GM06990 (cell line): Measurements from ENCODE around the gene ADAMTS12.
A peak's percentile ranks its signal among the peaks of the same experiment; 100 is the strongest.

Experiments
- DNase-seq: peaks from one replicate; pipeline ENCODE4 v3.0.0-alpha.2; 2011; ENCODE audit not compliant: insufficient read length; ENCODE audit errors: extremely low read depth
- H3K27me3 ChIP-seq: replicated peaks from 2 replicates; pipeline ENCODE4 v1.6.0; 2011; ENCODE audit warnings: low read length; ENCODE audit not compliant: control insufficient read depth, insufficient read depth
- H3K36me3 ChIP-seq: 2 replicates; pipeline ENCODE4 v1.5.1; 2011; ENCODE audit warnings: low read length; ENCODE audit not compliant: control insufficient read depth, insufficient read depth
- H3K4me3 ChIP-seq: replicated peaks from 2 replicates; pipeline ENCODE4 v1.5.1; 2011; ENCODE audit warnings: low read depth, mild to moderate bottlenecking, control low read depth, low read length
- TF ChIP-seq, protein P1 (sequence below): IDR thresholded peaks from 2 replicates; pipeline ENCODE4 v1.5.1; 2011; ENCODE audit warnings: low read length, control low read depth, mild to moderate bottlenecking, inconsistent platforms; ENCODE audit not compliant: insufficient read depth, poor library complexity, severe bottlenecking

The ADAMTS12 gene

DNA sequence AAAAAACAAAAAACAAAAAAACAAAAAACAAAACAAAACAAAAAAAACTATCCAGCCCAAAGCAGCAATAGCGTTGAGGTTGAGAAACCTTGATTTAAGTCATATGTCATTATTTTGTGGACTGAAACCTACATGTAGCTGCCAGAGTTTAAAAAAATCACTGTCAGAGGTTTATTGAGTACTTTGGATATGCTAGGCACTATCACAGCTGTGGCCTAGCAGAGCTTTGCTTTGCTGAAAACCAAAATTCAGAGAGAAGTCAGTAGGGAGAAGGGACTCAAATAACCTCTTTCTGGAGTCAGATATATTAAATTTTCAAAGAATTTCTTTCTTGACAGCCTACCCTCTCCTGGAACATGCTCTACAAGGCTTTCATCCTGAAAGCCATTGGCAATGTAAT, 299.5 kb downstream of the ADAMTS12 start:
- DNase-seq, result no peak
- Histone ChIP-seq H3K27me3 (no peaks in the 10 kb centered on the region), H3K36me3 (no peaks in the 10 kb centered on the region), H3K4me3 (no peak overlapping the region)
- TF ChIP-seq, protein P1, sequence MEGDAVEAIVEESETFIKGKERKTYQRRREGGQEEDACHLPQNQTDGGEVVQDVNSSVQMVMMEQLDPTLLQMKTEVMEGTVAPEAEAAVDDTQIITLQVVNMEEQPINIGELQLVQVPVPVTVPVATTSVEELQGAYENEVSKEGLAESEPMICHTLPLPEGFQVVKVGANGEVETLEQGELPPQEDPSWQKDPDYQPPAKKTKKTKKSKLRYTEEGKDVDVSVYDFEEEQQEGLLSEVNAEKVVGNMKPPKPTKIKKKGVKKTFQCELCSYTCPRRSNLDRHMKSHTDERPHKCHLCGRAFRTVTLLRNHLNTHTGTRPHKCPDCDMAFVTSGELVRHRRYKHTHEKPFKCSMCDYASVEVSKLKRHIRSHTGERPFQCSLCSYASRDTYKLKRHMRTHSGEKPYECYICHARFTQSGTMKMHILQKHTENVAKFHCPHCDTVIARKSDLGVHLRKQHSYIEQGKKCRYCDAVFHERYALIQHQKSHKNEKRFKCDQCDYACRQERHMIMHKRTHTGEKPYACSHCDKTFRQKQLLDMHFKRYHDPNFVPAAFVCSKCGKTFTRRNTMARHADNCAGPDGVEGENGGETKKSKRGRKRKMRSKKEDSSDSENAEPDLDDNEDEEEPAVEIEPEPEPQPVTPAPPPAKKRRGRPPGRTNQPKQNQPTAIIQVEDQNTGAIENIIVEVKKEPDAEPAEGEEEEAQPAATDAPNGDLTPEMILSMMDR, result no peak

DNA sequence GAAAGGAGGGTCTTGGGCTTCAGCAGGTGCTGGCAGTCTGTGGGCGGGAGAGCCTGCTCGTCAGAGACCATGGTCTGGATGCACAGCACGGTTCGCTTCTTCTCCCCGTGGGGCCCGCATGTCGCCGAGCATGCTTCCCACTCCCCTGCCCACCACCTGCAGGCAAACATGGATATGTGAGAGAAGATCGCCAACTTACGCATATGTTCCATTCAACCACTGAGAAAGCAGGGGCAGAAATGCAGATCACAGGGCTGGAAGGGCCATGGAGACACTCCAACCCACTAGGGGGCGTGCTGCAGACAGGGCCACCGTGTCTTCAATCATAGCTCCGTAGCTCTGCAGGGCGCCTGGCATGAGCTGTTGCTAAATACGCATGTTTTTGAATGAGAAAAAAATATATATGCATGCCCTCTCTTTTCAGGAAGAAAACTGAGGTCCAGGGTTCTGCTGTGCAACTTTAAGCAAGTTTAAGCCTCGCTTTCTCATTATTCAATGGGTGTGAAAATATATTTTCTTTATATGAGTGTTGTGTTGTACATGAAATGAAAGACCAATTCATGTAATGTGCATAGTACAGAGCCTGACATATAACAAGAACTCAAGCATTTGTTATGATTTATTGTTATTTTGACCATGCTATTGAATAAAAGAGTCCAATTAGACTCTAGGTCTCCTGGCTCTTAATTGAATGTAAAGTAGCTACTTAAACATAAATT, 303.0 kb downstream of the ADAMTS12 start:
- DNase-seq, result peak; percentile 8
- no peaks in the 10 kb centered on the region for H3K36me3 ChIP-seq
- H3K27me3 ChIP-seq, result no peaks in the 10 kb centered on the region
- H3K4me3 ChIP-seq, result no peak overlapping the region
- TF ChIP-seq, protein P1, result peak; percentile 86

DNA sequence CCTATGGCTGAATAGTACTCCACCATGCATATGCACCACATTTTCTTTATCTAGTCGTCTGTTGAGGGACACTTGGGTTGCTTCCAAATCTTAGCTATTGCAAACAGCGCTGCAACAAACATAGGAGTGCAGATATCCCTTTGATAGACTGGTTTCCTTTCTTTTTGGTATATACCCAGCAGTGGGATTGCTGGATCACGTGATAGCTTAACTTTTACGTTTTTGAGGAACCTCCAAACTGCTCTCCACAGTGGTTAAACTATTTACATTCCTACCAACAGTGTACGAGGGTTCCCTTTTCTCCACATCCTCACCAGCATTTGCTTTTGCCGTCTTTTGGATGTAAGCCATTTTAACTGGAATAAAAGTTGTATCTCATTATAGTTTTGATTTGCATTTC, 308.5 kb downstream of the ADAMTS12 start:
- H3K27me3 ChIP-seq, result no peaks in the 10 kb centered on the region
- no peak overlapping the region for H3K4me3 ChIP-seq
- TF ChIP-seq, protein P1, result no peak
- DNase-seq, result no peak
- H3K36me3 ChIP-seq, result no peaks in the 10 kb centered on the region

DNA sequence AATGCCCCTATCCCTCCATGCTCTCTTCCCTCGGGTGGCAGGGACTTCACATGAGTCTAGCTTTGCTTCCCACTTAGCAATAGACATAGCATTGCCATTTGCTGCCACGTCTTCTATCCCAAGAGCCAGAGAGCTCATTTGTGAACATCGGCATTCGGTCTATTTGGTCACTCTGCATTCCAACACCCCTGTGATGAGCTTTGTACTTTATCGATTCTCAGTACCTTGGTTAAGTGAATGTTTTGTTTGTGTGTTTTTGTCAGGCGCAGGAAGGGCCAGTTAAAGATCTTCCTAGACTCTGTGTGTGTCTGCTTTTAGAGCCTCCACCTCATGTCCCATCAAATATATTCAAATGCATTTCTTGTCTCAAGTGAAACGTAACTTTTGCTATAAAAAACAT, 309.4 kb downstream of the ADAMTS12 start:
- no peak for DNase-seq

DNA sequence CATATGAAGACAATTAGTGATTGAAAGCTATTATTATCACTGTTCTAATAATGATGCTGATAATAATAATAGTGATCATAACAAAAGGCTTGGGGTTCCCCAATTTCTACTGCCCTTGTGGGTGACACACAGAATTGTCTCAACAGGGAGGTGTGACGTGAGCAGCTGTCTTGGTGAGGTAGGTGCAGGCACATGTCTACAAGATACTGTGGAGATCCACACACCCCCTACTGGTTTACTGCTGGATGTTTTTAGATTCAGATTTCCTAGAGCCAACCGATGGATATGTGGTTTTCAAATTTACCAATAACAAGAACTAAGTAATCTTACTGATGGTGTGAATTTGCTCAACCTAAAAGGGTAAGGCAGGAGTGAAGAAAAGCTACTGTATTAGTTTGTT, 312.0 kb downstream of the ADAMTS12 start:
- Histone ChIP-seq H3K36me3 (no peaks in the 10 kb centered on the region), H3K4me3 (no peak overlapping the region), H3K27me3 (no peaks in the 10 kb centered on the region)
- TF ChIP-seq, protein P1, result no peak
- DNase-seq, result no peak

More for the DNA sequence above, 309.4 kb downstream of the ADAMTS12 start:
- Histone ChIP-seq H3K4me3 (no peak overlapping the region), H3K27me3 (no peaks in the 10 kb centered on the region), H3K36me3 (no peaks in the 10 kb centered on the region)
- TF ChIP-seq, protein P1, result no peak
